Measurements from ENCODE around the gene PIEZO1. TPM values are rescaled to one million over a fixed set of nuclear protein-coding genes. Genes with fewer than 3 reads are reported as not detected.

Gene PIEZO1
- total RNA-seq, 2 donors from 2014 or later: 84.1 to 97.0 TPM

DNA sequence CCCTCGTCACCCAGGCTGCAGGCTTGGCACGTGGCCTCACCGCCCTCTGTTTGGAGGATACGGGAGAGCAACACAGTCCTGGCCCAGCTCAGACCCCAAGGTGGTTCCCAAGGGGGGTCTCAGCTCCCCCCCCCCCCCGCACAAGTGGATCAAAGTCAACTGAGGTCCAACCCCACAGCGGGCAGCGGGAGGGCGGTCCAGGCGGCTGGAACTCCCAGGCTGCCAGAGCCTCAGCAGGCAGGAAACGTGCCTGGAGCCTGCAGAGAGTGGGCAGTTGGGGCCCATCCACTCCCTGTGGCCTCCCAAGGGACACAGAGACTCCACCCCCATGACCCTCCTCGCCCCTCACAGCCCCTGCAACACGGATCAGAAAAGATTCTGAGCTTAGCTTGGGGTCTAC is 36.7 kb downstream of the PIEZO1 start:
- Mint-ChIP-seq H3K4me3 (no peak overlapping the region), H3K27me3 (ENCODE audit: insufficient read depth) (no peaks in the 10 kb centered on the region), H3K4me1 (no peaks in the 10 kb centered on the region), H3K36me3 (ENCODE audit: low read depth) (no peaks in the 10 kb centered on the region), H3K9me3 (no peaks in the 10 kb centered on the region), H3K27ac (no peak overlapping the region)
- Histone ChIP-seq H3K27ac (ENCODE audit: low read depth, low read length) (no peak overlapping the region), H3K9me3 (ENCODE audit: control insufficient read depth, low read length) (no peaks in the 10 kb centered on the region), H3K36me3 (ENCODE audit: control insufficient read depth, insufficient read depth, low read length) (peaks cover 4% of the 10 kb centered on the region), H3K27me3 (ENCODE audit: control insufficient read depth, insufficient read depth, low read length, poor library complexity, severe bottlenecking) (no peaks in the 10 kb centered on the region), H3K9ac (ENCODE audit: extremely low read depth, low read length, poor library complexity, severe bottlenecking) (no peak overlapping the region), H3K4me3 (ENCODE audit: low read length) (no peak overlapping the region), H3K4me1 (ENCODE audit: control insufficient read depth, insufficient read depth, low read length) (no peaks in the 10 kb centered on the region)
- 91 to 93% methylated on average over 6 to 12 of the region's 12 CpGs for WGBS, 2 experiments (ENCODE audit: insufficient coverage in 1 of 2, insufficient read length in 1 of 2)
- DNase-seq: no peak
- TF ChIP-seq CTCF (conservative IDR thresholded peaks at IDR 0.05): no peak

DNA sequence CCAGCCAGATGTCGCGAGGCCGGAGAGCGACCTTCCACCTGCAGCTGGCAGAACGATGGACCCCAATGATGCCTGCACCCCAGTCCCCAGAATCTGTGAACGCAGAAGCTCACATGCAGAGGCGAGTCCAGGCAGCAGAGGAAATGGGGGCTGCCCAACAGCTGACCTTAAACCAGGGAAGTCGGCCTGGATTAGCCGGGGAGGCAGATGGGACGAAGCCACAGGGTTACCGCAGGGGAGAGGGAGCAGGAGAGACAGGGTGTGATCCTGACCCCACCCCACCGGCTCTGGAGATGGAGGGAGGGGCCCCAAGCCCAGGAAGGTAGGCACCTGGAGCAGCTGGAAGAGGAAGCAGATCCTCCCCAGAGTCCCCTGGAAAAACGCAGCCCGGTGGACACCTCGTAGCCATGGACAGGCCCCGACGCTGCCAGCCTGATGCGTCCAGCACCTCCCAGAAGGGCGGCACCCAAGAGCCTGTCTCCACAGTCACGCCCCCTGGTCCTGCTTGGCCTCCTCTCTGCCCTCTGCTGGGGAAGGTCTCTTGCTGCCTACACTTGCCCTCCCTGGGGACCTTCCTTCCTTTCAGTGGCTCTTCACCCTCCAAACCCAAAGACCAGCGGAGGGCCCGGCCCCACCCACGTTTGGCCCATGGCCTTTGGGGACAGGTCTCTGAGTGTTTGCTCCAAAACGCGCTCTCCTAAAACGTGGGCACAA is 37.3 kb downstream of the PIEZO1 start:
- Mint-ChIP-seq H3K27me3 (ENCODE audit: insufficient read depth) (no peaks in the 10 kb centered on the region), H3K4me1 (no peaks in the 10 kb centered on the region), H3K9me3 (no peaks in the 10 kb centered on the region), H3K36me3 (ENCODE audit: low read depth) (no peaks in the 10 kb centered on the region), H3K27ac (no peak overlapping the region), H3K4me3 (no peak overlapping the region)
- TF ChIP-seq CTCF (conservative IDR thresholded peaks at IDR 0.05): peak; percentile 73
- H3K4me1 ChIP-seq (ENCODE audit: control insufficient read depth, insufficient read depth, low read length): no peaks in the 10 kb centered on the region
- peak; percentile 90 for DNase-seq
- no peak overlapping the region for H3K27ac ChIP-seq (ENCODE audit: low read depth, low read length)
- H3K4me3 ChIP-seq (ENCODE audit: low read length): no peak overlapping the region
- no peak overlapping the region for H3K9ac ChIP-seq (ENCODE audit: extremely low read depth, low read length, poor library complexity, severe bottlenecking)
- no peaks in the 10 kb centered on the region for H3K9me3 ChIP-seq (ENCODE audit: control insufficient read depth, low read length)
- H3K36me3 ChIP-seq (ENCODE audit: control insufficient read depth, insufficient read depth, low read length): peaks cover 4% of the 10 kb centered on the region
- no peaks in the 10 kb centered on the region for H3K27me3 ChIP-seq (ENCODE audit: control insufficient read depth, insufficient read depth, low read length, poor library complexity, severe bottlenecking)
- 93 to 96% methylated on average over 21 to 26 of the region's 26 CpGs for WGBS, 2 experiments (ENCODE audit: insufficient coverage in 1 of 2, insufficient read length in 1 of 2)

- 71 to 77% methylated on average over 10 to 17 of the region's 17 CpGs for WGBS, 2 experiments (ENCODE audit: insufficient coverage in 1 of 2, insufficient read length in 1 of 2)
- Histone ChIP-seq H3K9ac (ENCODE audit: extremely low read depth, low read length, poor library complexity, severe bottlenecking) (no peak overlapping the region), H3K36me3 (ENCODE audit: control insufficient read depth, insufficient read depth, low read length) (no peaks in the 10 kb centered on the region), H3K4me1 (ENCODE audit: control insufficient read depth, insufficient read depth, low read length) (no peaks in the 10 kb centered on the region), H3K27me3 (ENCODE audit: control insufficient read depth, insufficient read depth, low read length, poor library complexity, severe bottlenecking) (no peaks in the 10 kb centered on the region), H3K27ac (ENCODE audit: low read depth, low read length) (no peak overlapping the region), H3K4me3 (ENCODE audit: low read length) (no peak overlapping the region), H3K9me3 (ENCODE audit: control insufficient read depth, low read length) (no peaks in the 10 kb centered on the region)
- Mint-ChIP-seq H3K27ac (no peak overlapping the region), H3K4me3 (no peak overlapping the region), H3K9me3 (no peaks in the 10 kb centered on the region), H3K4me1 (no peaks in the 10 kb centered on the region), H3K36me3 (ENCODE audit: low read depth) (no peaks in the 10 kb centered on the region), H3K27me3 (ENCODE audit: insufficient read depth) (no peaks in the 10 kb centered on the region)
- no peak for DNase-seq
- no peak for TF ChIP-seq CTCF (conservative IDR thresholded peaks at IDR 0.05)
Observed at GRCh38 chr16:88746506-88746905, 38.5 kb downstream of the PIEZO1 start.

Measured in endodermal cell (in vitro differentiated cells).